HepG2 (cell line): ENCODE results near the gene MS4A14. TPM values are rescaled to one million over a fixed set of nuclear protein-coding genes. Genes with fewer than 3 reads are reported as not detected.

Source experiments
- ASH2L ChIP-seq: fragments of 300-600, 200-600 bp; sonication (generic); IDR thresholded peaks from 2 replicates; pipeline ENCODE4 v1.7.0; 2017; ENCODE audit warnings: low read depth, mild to moderate bottlenecking, moderate library complexity, mixed read lengths, low read length; ENCODE audit not compliant: insufficient read length
- EED ChIP-seq: sonication (generic); formaldehyde crosslinking; IDR thresholded peaks from 2 replicates; pipeline ENCODE4 v1.5.0; 2020; ENCODE audit warnings: mild to moderate bottlenecking, missing genetic modification reagents
- GATAD2A ChIP-seq: IDR thresholded peaks from 2 replicates; pipeline ENCODE4 v1.6.1; 2016
- IRX3 ChIP-seq: sonication (generic); formaldehyde crosslinking; IDR thresholded peaks from 2 replicates; pipeline ENCODE4 v1.8.1; 2023; ENCODE audit warnings: mild to moderate bottlenecking, low read depth, missing genetic modification reagents, borderline replicate concordance
- KDM6A ChIP-seq: IDR thresholded peaks from 2 replicates; pipeline ENCODE4 v1.6.1; 2016; ENCODE audit warnings: low read depth
- SOX13 ChIP-seq, 3 experiments: fragments of 450-650 bp in 1 of 3; sonication (generic) in 1 of 3; formaldehyde crosslinking in 1 of 3; IDR thresholded peaks in 2 of 3; conservative IDR thresholded peaks in 1 of 3; 2 replicates each; pipeline versions ENCODE4 v1.5.0 to v1.6.1; 2016 to 2020; ENCODE audit warnings: antibody characterized with exemption in 1 of 3, mild to moderate bottlenecking in 1 of 3, missing compliant biosample characterization in 1 of 3, missing genetic modification reagents in 1 of 3, moderate library complexity in 1 of 3
- TRIM24 ChIP-seq: sonication (generic); formaldehyde crosslinking; IDR thresholded peaks from 2 replicates; pipeline ENCODE4 v1.8.0; 2022; ENCODE audit warnings: mild to moderate bottlenecking, missing genetic modification reagents
- ZBTB1 ChIP-seq: sonication (generic); formaldehyde crosslinking; IDR thresholded peaks from 2 replicates; pipeline ENCODE4 v1.4.0; 2020; ENCODE audit warnings: missing genetic modification reagents, borderline replicate concordance
- ZNF572 ChIP-seq: sonication (generic); formaldehyde crosslinking; IDR thresholded peaks from 2 replicates; pipeline ENCODE4 v1.5.1; 2020; ENCODE audit warnings: mild to moderate bottlenecking, missing genetic modification reagents
- ZNF670 ChIP-seq: sonication (generic); formaldehyde crosslinking; IDR thresholded peaks from 2 replicates; pipeline ENCODE4 v1.8.0; 2022; ENCODE audit warnings: mild to moderate bottlenecking, missing genetic modification reagents, borderline replicate concordance
- polyA plus RNA-seq, 8 experiments: library from polyadenylated mRNA; depleted of rRNA in 3 of 8; stranded (reverse) in 7 of 8; unstranded in 1 of 8; fragments of >200 nt; fragmentation: Illumina TruSeq in 4 of 8; extraction: Trizol in 4 of 8; gene quantifications; 2 replicates each; pipeline versions ENCODE4 v1.2.1 to v1.2.3, GENCODE V29; 2011 to 2016; ENCODE audit warnings: low read depth in 4 of 8, missing spikeins in 1 of 8, mixed read lengths in 1 of 8; ENCODE audit not compliant: insufficient read depth in 1 of 8
- total RNA-seq, 5 experiments: library from RNA; depleted of rRNA; stranded (reverse); fragments of >200 nt; fragmentation: Illumina TruSeq; extraction: Trizol; gene quantifications; 2 replicates each; pipeline ENCODE4 v1.2.3, GENCODE V29; 2016; ENCODE audit warnings: low read depth in 1 of 5
- TF ChIP-seq, protein P1 (sequence below): sonication (generic); formaldehyde crosslinking; IDR thresholded peaks from 2 replicates; pipeline ENCODE4 v1.4.0; 2020; ENCODE audit warnings: mild to moderate bottlenecking, missing genetic modification reagents, borderline replicate concordance
- TF ChIP-seq, protein P2 (sequence below), 2 experiments: IDR thresholded peaks; 2 replicates each; pipeline ENCODE4 v1.6.1; 2011 to 2012; ENCODE audit warnings: low read length in 2 of 2, borderline replicate concordance in 1 of 2, low read depth in 1 of 2, mild to moderate bottlenecking in 1 of 2, moderate library complexity in 1 of 2

Gene MS4A14
- total and polyA plus RNA-seq, 2 of the 13 experiments (the other 11 are each of a cell fraction or from before 2014, with no cell fraction given): not detected

DNA sequence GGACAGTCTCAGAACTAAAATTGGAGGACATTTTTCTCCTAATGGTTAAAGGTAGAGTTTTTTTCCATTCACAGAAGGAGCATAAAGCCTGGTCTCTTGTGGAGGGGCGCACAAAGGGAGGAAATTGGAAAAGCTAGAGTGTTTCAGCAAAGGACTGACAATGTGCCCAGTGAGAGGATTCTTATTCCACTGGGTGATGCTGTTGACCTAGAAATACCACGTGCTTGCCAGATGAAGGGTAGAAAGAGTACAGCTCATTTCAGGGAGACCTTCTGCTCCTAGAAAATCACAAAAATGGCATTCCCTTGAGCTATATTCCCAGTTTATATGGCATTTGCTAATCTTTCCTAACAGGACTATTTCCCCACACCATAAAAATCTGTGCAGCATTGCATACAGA is 48.1 kb upstream of the MS4A14 start (continued):
- TF ChIP-seq, protein P1, sequence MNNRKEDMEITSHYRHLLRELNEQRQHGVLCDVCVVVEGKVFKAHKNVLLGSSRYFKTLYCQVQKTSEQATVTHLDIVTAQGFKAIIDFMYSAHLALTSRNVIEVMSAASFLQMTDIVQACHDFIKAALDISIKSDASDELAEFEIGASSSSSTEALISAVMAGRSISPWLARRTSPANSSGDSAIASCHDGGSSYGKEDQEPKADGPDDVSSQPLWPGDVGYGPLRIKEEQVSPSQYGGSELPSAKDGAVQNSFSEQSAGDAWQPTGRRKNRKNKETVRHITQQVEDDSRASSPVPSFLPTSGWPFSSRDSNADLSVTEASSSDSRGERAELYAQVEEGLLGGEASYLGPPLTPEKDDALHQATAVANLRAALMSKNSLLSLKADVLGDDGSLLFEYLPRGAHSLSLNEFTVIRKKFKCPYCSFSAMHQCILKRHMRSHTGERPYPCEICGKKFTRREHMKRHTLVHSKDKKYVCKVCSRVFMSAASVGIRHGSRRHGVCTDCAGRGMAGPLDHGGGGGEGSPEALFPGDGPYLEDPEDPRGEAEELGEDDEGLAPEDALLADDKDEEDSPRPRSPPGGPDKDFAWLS: no peak
- no peak for TF ChIP-seq EED
- TF ChIP-seq IRX3: no peak
- no peak for TF ChIP-seq GATAD2A (CRISPR knock-in tag)
- no peak for TF ChIP-seq ZNF670 (CRISPR knock-in tag)
- TF ChIP-seq SOX13 (IDR thresholded peaks at IDR 0.05): no peak
- no peak for TF ChIP-seq SOX13 (CRISPR knock-in tag; conservative IDR thresholded peaks at IDR 0.05 in 1 of 2, IDR thresholded peaks at IDR 0.05 in 1 of 2)
- no peak for TF ChIP-seq ZBTB1 (CRISPR knock-in tag)
- no peak for TF ChIP-seq KDM6A
- TF ChIP-seq, protein P2, sequence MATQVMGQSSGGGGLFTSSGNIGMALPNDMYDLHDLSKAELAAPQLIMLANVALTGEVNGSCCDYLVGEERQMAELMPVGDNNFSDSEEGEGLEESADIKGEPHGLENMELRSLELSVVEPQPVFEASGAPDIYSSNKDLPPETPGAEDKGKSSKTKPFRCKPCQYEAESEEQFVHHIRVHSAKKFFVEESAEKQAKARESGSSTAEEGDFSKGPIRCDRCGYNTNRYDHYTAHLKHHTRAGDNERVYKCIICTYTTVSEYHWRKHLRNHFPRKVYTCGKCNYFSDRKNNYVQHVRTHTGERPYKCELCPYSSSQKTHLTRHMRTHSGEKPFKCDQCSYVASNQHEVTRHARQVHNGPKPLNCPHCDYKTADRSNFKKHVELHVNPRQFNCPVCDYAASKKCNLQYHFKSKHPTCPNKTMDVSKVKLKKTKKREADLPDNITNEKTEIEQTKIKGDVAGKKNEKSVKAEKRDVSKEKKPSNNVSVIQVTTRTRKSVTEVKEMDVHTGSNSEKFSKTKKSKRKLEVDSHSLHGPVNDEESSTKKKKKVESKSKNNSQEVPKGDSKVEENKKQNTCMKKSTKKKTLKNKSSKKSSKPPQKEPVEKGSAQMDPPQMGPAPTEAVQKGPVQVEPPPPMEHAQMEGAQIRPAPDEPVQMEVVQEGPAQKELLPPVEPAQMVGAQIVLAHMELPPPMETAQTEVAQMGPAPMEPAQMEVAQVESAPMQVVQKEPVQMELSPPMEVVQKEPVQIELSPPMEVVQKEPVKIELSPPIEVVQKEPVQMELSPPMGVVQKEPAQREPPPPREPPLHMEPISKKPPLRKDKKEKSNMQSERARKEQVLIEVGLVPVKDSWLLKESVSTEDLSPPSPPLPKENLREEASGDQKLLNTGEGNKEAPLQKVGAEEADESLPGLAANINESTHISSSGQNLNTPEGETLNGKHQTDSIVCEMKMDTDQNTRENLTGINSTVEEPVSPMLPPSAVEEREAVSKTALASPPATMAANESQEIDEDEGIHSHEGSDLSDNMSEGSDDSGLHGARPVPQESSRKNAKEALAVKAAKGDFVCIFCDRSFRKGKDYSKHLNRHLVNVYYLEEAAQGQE (IDR thresholded peaks at IDR 0.05; ENCODE audit: borderline replicate concordance in 1 of 2, low read depth in 1 of 2, low read length in 2 of 2): no peak
- no peak for TF ChIP-seq ZNF572 (CRISPR knock-in tag)
- TF ChIP-seq TRIM24 (CRISPR knock-in tag): no peak
- no peak for TF ChIP-seq ASH2L
